Left ventricle myocardium superior (tissue), 1 donor: ENCODE data around the gene CHCHD6. TPM values are rescaled to one million over a fixed set of nuclear protein-coding genes. Genes with fewer than 3 reads are reported as not detected.
A peak's percentile ranks its signal among the peaks of the same experiment; 100 is the strongest.
"Not testable (repeated sequence)": the region's sequence is repeated elsewhere in the genome, so short reads cannot be mapped to it uniquely, and the experiment has no call there.

Source experiments
- ATAC-seq: fragments of 200-7000 bp; cut with Tn5 transposase; one replicate; pipeline ENCODE4 v1.9.1; 2020; ENCODE audit warnings: mild to moderate bottlenecking, moderate library complexity
- DNase-seq: peaks from one replicate; pipeline ENCODE4 v3.0.0-alpha.2; 2020
- intact Hi-C: fragments of 100-400 bp; cut with micrococcal nuclease; formaldehyde crosslinking; loops from one replicate; pipeline ENCODE4 v1.11.0; 2022
- total RNA-seq: library from RNA; stranded (reverse); fragmentation: NEBNext Ultra II Directional; extraction: Animal tissue kit (Norgen Biotek cat#: 25700); gene quantifications from one replicate; pipeline ENCODE4 v1.2.1, GENCODE V29; 2021
- donor health status: DM: no; HTN: yes; CAD: no; lungs with severe emphysema.

The CHCHD6 gene
- total RNA-seq, 1 donor from 2014 or later = 10.1 TPM

- intact Hi-C loops = loop anchor here (10.0 kb wide), 1 partner anchor 221 kb away; no protein-coding TSS in a partner anchor
- ATAC-seq (no peak), DNase-seq (no peak)
These were observed 49.4 kb downstream of the CHCHD6 start for GRCh38 chr3:126753191-126754160.

GRCh38 chr3:126755866-126756265, 51.8 kb downstream of the CHCHD6 start:
- ATAC-seq (no peak), DNase-seq (no peak)
- intact Hi-C loops = loop anchor here (10.0 kb wide), 1 partner anchor 219 kb away; no protein-coding TSS in a partner anchor

- intact Hi-C loops = loop anchor here (10.0 kb wide), 1 partner anchor 217 kb away; no protein-coding TSS in a partner anchor
- ATAC-seq = peak; percentile 73
- DNase-seq = no peak
These were observed 54.0 kb downstream of the CHCHD6 start for GRCh38 chr3:126758026-126758425.

- intact Hi-C loops = loop anchor here (10.0 kb wide), 1 partner anchor 216 kb away; no protein-coding TSS in a partner anchor
- ATAC-seq (peak; percentile 63), DNase-seq (no peak)
These were observed 54.8 kb downstream of the CHCHD6 start for GRCh38 chr3:126758882-126759281.

- ATAC-seq = no peak
- intact Hi-C loops = no loop called here
- DNase-seq = no peak
These were observed 56.5 kb downstream of the CHCHD6 start for GRCh38 chr3:126760541-126760940.

- ATAC-seq (no peak), DNase-seq (no peak)
- intact Hi-C loops = no loop called here
These were observed 59.0 kb downstream of the CHCHD6 start for GRCh38 chr3:126763035-126763434.

- peak; percentile 48 for DNase-seq
- intact Hi-C loops = no loop called here
These were observed 61.4 kb downstream of the CHCHD6 start for GRCh38 chr3:126765187-126766069.

GRCh38 chr3:126766653-126767052, 62.6 kb downstream of the CHCHD6 start:
- DNase-seq (no peak), ATAC-seq (no peak)
- intact Hi-C loops = no loop called here

More at GRCh38 chr3:126765187-126766069, 61.4 kb downstream of the CHCHD6 start:
- peak; percentile 90 for ATAC-seq

- no peak for ATAC-seq
- DNase-seq = no peak
- intact Hi-C loops = no loop called here
These were observed 64.9 kb downstream of the CHCHD6 start for GRCh38 chr3:126768903-126769302.

GRCh38 chr3:126770096-126770495, 66.1 kb downstream of the CHCHD6 start:
- DNase-seq (no peak), ATAC-seq (no peak)
- intact Hi-C loops = no loop called here

GRCh38 chr3:126773167-126773566, 69.1 kb downstream of the CHCHD6 start:
- intact Hi-C loops = no loop called here
- ATAC-seq (no peak), DNase-seq (no peak)

- intact Hi-C loops = no loop called here
- no peak for DNase-seq
These were observed 69.7 kb downstream of the CHCHD6 start for GRCh38 chr3:126773783-126774182.

GRCh38 chr3:126777366-126777765, 73.3 kb downstream of the CHCHD6 start:
- DNase-seq (no peak), ATAC-seq (no peak)
- intact Hi-C loops = no loop called here

More at GRCh38 chr3:126773783-126774182, 69.7 kb downstream of the CHCHD6 start:
- no peak for ATAC-seq

- DNase-seq (no peak), ATAC-seq (no peak)
- intact Hi-C loops = no loop called here
These were observed 76.6 kb downstream of the CHCHD6 start for GRCh38 chr3:126780666-126781065.

GRCh38 chr3:126781406-126781805, 77.4 kb downstream of the CHCHD6 start:
- ATAC-seq = no peak
- intact Hi-C loops = no loop called here

GRCh38 chr3:126781889-126782491, 78.0 kb downstream of the CHCHD6 start:
- ATAC-seq (peak; percentile 89), DNase-seq (no peak)
- intact Hi-C loops = no loop called here

More at GRCh38 chr3:126781406-126781805, 77.4 kb downstream of the CHCHD6 start:
- no peak for DNase-seq

- intact Hi-C loops = no loop called here
- DNase-seq = no peak
- peak; percentile 61 for ATAC-seq
These were observed 78.5 kb downstream of the CHCHD6 start for GRCh38 chr3:126782536-126782935.

GRCh38 chr3:126784254-126784653, 80.2 kb downstream of the CHCHD6 start:
- DNase-seq (no peak), ATAC-seq (no peak)
- intact Hi-C loops = no loop called here

GRCh38 chr3:126791320-126791719, 87.3 kb downstream of the CHCHD6 start:
- ATAC-seq, intact Hi-C loops: not testable (repeated sequence)

More at GRCh38 chr3:126791320-126791719, 87.3 kb downstream of the CHCHD6 start:
- not testable (repeated sequence) for DNase-seq
